HK-2 (cell line): ENCODE results near the gene AFAP1.
"Not testable (repeated sequence)": the region's sequence is repeated elsewhere in the genome, so short reads cannot be mapped to it uniquely, and the experiment has no call there.

Source experiments
- DNase-seq: peaks from one replicate; pipeline ENCODE4 v3.0.0-alpha.2; 2018; ENCODE audit not compliant: unreplicated experiment

AFAP1 gene

GRCh38 chr4:7947927-7948326 lies 8.3 kb upstream of the AFAP1 start:
- no peak for DNase-seq

GRCh38 chr4:7945709-7946380 lies 6.2 kb upstream of the AFAP1 start:
- no peak for DNase-seq

- DNase-seq: no peak
Measured at GRCh38 chr4:7944599-7945220, 5.0 kb upstream of the AFAP1 start.

DNA sequence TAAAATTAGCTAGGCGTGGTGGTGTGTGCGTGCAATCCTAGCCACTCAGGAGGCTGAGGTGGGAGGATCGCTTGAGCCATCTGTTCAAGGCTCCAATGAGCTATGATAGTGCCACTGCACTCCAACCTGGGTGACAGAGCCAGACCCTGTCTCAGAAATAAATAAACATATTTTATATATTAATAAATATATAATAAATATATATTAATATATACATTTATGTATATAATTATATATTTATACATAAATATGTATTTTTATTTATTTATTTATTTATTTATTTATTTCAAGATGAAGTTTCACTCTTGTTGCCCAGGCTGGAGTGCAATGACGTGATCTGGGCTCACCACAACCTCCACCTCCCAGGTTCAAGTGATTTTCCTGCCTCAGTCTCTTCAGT lies 4.0 kb upstream of the AFAP1 start:
- not testable (repeated sequence) for DNase-seq

DNA sequence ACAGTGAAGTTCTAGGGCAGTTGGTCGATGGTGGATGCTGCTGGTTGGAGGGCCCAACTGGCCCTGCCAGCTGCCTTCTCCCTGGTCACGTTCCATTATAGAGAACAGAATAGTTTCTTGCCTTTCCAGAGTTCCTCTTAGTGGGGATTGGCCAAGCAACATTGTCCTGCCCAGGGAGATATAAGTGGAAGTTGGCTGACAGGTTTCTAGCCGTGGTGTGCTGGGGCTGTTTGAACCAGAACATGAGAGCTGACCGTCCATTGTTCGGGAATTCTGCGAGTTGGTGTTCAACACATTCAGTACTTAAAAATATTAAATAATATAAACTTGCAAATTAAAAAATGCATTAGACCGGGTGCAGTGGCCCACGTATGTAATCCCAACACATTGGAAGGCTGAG lies 3.5 kb upstream of the AFAP1 start:
- no peak for DNase-seq

GRCh38 chr4:7941965-7942496 lies 2.4 kb upstream of the AFAP1 start:
- no peak for DNase-seq

GRCh38 chr4:7941111-7941964 lies 1.7 kb upstream of the AFAP1 start:
- DNase-seq: peak; percentile 51

GRCh38 chr4:7938609-7939376 lies 868 bp downstream of the AFAP1 start:
- no peak for DNase-seq

DNA sequence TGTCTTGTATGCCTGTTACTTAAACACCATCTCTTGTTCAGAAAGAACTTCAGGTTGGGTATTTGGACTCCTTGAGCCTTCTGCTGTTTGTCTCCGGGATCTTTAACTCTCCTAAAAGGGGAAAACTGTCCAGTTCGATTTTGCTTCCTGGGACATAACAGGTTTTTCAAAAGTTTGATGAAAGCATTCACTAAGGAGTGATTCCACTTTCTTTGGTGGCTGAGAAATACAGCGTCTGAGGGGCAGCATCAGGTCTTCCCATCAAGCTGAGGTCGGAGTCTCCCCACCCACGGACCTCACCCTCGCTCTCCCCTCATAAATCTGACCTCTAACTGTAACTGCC lies 1.4 kb downstream of the AFAP1 start:
- DNase-seq: no peak

DNA sequence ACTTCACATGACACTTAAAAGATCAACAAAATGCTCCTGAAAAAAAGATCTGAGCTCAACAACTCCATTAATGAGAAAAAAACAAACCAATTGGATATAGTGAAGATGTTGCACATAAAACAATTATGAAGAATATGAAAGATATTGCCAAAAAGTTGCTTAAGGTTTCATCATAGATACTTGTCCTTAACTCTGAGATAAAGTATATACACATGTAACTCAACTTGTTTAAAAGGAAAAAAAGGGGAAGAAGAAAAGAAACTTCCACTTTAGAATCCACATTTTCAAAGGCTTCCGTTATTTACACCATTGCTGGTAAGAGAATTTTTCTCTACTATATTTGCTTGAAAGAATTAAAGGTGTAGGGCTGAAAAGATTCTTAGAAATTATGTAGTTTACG lies 2.7 kb downstream of the AFAP1 start:
- DNase-seq: no peak

- no peak for DNase-seq
Measured at GRCh38 chr4:7933651-7934510, 5.8 kb downstream of the AFAP1 start.

GRCh38 chr4:7932287-7932686 lies 7.4 kb downstream of the AFAP1 start:
- DNase-seq: no peak

- DNase-seq: no peak
Measured at GRCh38 chr4:7929118-7929951, 10.3 kb downstream of the AFAP1 start.

DNA sequence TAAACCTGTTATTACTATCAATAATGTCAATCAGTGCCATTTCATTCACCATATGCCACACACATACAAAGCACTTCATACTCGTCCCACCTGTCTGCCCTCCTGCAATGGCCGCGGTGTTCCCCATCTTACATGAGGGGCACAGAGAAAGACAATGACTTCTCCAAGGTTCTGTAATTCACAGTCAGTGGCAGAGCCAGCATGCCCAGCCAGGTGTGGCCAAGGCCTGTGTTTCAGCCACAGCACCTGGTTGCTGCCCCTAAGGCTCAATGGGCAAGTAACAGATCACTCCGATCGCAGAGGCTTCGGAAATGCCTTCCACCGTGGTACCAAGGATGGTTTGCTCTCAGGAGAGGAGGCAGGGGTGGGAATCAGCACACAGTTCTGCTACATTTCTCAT lies 10.9 kb downstream of the AFAP1 start:
- no peak for DNase-seq

GRCh38 chr4:7926822-7927221 lies 12.8 kb downstream of the AFAP1 start:
- no peak for DNase-seq

- DNase-seq: no peak
Measured at GRCh38 chr4:7924570-7924969, 15.1 kb downstream of the AFAP1 start.

DNA sequence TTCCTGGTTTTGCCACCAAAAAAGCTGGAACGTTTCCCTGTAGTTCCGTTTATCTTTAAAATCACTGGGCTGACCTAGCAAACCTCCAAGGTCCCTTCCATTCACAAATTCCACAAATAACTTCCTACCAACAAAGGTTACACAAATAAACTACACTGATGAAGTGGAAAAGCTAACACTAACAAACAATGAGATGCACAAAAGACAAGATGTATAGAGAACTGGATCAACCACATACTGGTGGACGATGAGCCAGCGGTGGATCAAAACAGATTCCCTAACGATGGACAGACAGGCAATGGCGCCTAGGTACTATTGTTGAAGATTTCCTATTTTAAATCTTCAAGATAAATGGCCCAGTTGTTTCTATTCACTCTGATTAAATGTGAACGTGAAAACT lies 15.5 kb downstream of the AFAP1 start:
- no peak for DNase-seq

- DNase-seq: no peak
Measured at GRCh38 chr4:7922466-7922865, 17.2 kb downstream of the AFAP1 start.

DNA sequence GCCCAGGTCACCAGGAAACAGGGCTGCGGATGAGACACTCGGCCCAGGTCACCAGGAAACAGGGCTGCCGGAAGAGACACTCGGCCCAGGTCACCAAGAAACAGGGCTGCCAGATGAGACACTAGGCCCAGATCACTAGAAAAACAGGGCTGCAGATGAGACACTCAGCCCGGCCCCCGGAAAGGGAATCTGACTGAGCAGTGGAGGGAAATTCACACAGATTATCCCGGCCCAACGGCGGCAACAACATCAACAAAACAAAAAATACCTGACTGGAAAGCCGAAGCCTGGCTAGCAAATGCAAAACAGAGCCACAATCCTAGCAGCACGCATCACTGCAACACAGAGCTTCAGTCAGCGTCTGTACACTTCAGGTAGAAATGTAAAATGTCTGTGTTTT lies 20.7 kb downstream of the AFAP1 start:
- no peak for DNase-seq

DNA sequence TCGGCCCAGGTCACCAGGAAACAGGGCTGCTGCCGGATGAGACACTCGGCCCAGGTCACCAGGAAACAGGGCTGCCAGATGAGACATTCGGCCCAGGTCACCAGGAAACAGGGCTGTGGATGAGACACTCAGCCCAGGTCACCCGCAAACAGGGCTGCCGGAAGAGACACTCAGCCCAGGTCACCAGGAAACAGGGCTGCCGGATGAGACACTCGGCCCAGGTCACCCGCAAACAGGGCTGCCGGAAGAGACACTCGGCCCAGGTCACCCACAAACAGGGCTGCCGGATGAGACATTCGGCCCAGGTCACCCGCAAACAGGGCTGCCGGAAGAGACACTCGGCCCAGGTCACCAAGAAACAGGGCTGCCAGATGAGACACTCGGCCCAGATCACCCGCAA lies 21.5 kb downstream of the AFAP1 start:
- DNase-seq: not testable (repeated sequence)
